Gastroesophageal sphincter (tissue), 3 donors: ENCODE results near the gene RUFY3.

Source experiments
- EP300 ChIP-seq: sonication (generic); formaldehyde crosslinking; IDR thresholded peaks from one replicate; pipeline ENCODE4 v1.6.1; 2017; ENCODE audit warnings: antibody characterized with exemption, mild to moderate bottlenecking
- TF ChIP-seq, protein P1 (sequence below), 4 experiments: fragments of 200-600 bp in 2 of 4; fragments of 450-650 bp in 2 of 4; sonication (generic) in 1 of 4; IDR thresholded peaks; one replicate each; pipeline ENCODE4 v1.5.1; 2017 to 2019; ENCODE audit warnings: antibody characterized with exemption in 4 of 4, mild to moderate bottlenecking in 2 of 4, moderate library complexity in 2 of 4

GRCh38 chr4:70749313-70749712 is 27.5 kb downstream of the RUFY3 start:
- TF ChIP-seq, protein P1, sequence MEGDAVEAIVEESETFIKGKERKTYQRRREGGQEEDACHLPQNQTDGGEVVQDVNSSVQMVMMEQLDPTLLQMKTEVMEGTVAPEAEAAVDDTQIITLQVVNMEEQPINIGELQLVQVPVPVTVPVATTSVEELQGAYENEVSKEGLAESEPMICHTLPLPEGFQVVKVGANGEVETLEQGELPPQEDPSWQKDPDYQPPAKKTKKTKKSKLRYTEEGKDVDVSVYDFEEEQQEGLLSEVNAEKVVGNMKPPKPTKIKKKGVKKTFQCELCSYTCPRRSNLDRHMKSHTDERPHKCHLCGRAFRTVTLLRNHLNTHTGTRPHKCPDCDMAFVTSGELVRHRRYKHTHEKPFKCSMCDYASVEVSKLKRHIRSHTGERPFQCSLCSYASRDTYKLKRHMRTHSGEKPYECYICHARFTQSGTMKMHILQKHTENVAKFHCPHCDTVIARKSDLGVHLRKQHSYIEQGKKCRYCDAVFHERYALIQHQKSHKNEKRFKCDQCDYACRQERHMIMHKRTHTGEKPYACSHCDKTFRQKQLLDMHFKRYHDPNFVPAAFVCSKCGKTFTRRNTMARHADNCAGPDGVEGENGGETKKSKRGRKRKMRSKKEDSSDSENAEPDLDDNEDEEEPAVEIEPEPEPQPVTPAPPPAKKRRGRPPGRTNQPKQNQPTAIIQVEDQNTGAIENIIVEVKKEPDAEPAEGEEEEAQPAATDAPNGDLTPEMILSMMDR (IDR thresholded peaks at IDR 0.05), result no peak
- TF ChIP-seq EP300, result no peak
